VCaP (cell line): Measurements from ENCODE around the gene GRID2.
A peak's percentile ranks its signal among the peaks of the same experiment; 100 is the strongest.

Experiments used
- H3K27ac ChIP-seq: fragments of 450-650 bp; 2 replicates; pipeline ENCODE4 v1.5.1; 2017
- TF ChIP-seq, protein P1 (sequence below): fragments of 450-650 bp; conservative IDR thresholded peaks from 2 replicates; pipeline ENCODE4 v1.5.1; 2017; ENCODE audit warnings: mild to moderate bottlenecking, moderate library complexity

The GRID2 gene

DNA sequence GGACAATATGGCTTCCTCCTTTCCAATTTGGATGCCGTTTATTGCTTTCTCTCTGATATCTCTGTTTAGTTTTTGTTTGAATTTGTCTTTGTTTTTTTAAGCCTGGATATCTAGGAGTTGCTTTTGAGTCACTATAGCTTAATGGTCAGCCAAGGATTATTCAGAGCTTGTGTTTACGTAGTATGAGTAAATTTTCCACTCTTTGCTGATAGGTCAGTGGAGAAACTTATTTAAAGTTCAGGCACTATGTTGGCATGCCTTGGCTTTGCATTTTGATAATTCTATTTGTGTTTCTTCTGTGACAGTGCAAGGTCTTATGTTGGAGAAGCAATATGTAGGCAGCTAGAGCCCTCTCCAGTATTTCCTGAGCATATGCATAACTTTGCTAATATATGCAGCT is 315.2 kb downstream of the GRID2 start:
- TF ChIP-seq, protein P1, sequence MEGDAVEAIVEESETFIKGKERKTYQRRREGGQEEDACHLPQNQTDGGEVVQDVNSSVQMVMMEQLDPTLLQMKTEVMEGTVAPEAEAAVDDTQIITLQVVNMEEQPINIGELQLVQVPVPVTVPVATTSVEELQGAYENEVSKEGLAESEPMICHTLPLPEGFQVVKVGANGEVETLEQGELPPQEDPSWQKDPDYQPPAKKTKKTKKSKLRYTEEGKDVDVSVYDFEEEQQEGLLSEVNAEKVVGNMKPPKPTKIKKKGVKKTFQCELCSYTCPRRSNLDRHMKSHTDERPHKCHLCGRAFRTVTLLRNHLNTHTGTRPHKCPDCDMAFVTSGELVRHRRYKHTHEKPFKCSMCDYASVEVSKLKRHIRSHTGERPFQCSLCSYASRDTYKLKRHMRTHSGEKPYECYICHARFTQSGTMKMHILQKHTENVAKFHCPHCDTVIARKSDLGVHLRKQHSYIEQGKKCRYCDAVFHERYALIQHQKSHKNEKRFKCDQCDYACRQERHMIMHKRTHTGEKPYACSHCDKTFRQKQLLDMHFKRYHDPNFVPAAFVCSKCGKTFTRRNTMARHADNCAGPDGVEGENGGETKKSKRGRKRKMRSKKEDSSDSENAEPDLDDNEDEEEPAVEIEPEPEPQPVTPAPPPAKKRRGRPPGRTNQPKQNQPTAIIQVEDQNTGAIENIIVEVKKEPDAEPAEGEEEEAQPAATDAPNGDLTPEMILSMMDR: 0 out of 2 replicates have a peak, but pooled peaks have one; percentile 4
- no peak overlapping the region for H3K27ac ChIP-seq

DNA sequence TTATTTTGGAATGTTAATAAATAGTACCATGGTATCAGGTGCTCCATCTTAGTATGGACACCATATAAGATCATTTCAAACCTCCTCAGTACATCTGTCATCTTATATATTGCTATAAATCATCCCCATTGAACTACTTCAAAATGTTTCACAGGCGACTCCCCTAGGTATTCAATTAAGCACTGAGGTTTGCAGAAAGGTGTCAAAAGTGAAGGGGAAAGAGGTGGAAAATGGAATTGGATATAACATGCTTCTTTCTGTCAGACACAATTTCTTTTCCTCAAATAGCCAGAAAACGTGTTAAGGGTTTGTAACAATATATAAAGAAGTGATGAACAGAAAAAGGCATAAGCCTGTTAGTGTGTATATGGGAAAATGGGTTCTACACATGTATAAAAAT is 325.5 kb downstream of the GRID2 start:
- TF ChIP-seq, protein P1: no peak
- H3K27ac ChIP-seq: no peak overlapping the region

DNA sequence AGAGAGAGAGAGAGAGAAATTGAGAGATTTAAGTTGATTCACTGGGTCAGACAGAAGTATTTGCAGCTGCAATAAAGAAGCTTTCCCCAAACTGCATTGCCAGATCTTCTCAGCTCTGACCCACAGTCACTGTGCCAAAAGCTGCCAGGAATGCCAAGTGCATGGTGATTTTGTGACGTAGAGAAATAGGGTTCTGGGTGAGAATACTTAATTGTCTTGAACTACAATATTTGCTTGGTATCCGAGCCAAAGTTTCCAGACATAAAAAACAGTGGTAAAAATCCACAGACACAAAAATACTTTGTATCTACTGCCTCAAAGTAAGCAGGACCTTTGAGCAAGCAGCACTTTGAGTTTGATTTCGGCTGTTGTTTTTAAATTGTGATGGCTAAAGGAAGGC is 331.1 kb downstream of the GRID2 start:
- H3K27ac ChIP-seq: no peak overlapping the region
- TF ChIP-seq, protein P1: no peak

DNA sequence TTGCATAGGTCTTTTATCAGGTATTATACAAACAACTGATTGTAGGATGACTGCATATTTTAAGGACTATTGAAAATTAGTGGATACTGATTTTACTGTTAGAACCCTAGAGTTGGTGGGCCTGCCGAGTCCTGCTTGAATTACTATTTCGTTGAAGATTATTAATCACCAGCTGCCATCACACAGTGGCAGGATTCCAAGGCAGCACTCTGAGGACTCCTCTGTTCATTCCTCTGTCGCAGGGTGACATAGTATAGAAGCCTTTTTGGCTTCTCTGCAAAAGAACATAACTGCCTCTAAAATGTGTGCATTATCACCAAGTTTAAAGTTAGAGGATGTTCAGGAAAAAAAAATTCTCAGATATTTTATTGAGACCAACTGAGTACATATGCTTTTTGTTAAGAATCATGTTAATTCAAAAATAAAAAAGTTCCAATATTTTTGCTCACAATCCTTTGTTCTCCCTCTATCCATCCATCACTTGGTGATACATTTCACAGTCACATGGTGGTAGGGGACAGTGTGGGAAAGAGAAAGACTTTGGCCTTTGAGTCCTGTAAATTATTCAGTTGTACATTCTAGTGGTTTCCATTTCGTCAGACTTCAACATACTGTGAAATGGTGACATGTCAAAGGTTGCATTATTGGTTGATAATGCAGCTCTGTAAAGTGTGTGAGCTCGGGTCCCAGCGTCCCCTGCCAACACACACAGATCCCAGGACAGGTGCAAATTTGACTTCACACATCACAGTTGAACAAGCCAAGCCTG is 332.5 kb downstream of the GRID2 start:
- no peak overlapping the region for H3K27ac ChIP-seq
- TF ChIP-seq, protein P1: no peak

DNA sequence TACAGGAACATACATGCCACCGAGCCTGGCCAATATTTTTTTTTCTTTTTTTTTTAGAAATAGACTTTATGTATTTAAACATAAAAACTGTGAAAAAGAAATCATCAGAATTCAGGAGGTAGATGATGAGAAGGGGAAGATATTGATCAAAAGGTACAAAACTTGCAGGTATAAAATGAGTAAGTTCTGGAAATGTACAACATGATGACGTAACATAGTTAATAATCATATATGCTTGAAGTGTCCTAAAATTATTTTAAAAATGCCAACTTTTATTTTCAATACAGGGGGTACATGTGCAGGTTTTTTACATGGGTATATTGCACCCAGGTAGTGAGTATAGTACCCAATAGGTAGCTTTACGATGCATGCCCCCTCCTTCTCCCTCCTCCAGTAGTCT is 337.6 kb downstream of the GRID2 start:
- TF ChIP-seq, protein P1: no peak
- H3K27ac ChIP-seq: no peak overlapping the region

DNA sequence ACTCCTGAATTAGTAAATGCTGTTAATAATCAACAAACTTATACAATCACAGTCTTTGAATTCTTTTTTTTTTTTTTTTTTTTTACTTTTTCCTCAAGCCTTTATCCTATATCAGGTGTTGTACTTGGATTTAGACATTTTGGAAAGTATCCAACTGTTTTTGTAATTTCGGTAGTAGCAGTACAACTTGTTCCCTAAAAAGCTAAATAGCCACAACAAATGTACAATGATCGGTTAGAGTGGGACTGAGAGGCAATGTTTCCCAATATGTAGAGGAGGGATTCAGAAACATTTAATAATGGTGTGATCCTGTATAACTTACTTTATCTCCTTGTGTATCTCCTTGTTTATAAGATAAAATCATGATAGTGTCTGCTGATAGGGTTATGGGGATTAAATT is 343.1 kb downstream of the GRID2 start:
- TF ChIP-seq, protein P1: no peak
- no peak overlapping the region for H3K27ac ChIP-seq

DNA sequence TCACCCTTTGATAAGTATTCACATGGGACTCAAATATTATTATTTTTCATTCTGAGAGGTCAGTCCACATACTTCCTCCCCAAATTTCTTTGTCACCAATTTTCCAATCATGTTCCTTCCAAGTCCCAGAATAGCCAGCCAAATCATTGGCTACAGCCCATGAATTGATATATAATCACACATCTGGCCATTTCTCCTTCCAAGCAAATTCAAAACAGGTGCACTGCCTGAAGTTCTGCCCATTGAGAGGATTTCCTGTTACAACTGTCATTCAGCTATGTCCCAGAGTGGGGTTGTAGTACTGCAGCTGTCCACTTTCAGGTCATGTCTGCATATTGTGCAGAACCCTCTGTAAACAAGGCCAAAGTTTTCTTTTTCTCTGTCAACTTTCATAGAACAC is 347.8 kb downstream of the GRID2 start:
- H3K27ac ChIP-seq: no peak overlapping the region
- TF ChIP-seq, protein P1: no peak
